Measurements from ENCODE around the gene GMPPB. TPM values are rescaled to one million over a fixed set of nuclear protein-coding genes. Genes with fewer than 3 reads are reported as not detected.
A peak's percentile ranks its signal among the peaks of the same experiment; 100 is the strongest.

GMPPB gene
- total RNA-seq, 1 donor from 2014 or later = 34.8 TPM

GRCh38 chr3:49729966-49730609 lies 6.3 kb upstream of the GMPPB start:
- DNase-seq (ENCODE audit: low read depth) = no peak

- no peak for DNase-seq (ENCODE audit: low read depth)
These were observed 4.2 kb upstream of the GMPPB start for GRCh38 chr3:49727924-49728361.

GRCh38 chr3:49727154-49727923 lies 3.6 kb upstream of the GMPPB start:
- no peak for DNase-seq (ENCODE audit: low read depth)

- no peak for DNase-seq (ENCODE audit: low read depth)
These were observed 2.3 kb upstream of the GMPPB start for GRCh38 chr3:49725906-49726681.

- peak; percentile 14 for DNase-seq (ENCODE audit: low read depth)
These were observed 835 bp upstream of the GMPPB start for GRCh38 chr3:49724586-49724985.

- DNase-seq (ENCODE audit: low read depth) = peak; percentile 34
These were observed 489 bp downstream of the GMPPB start for GRCh38 chr3:49723296-49723627.

GRCh38 chr3:49722896-49723295 lies 855 bp downstream of the GMPPB start:
- DNase-seq (ENCODE audit: low read depth) = no peak

GRCh38 chr3:49721896-49722781 lies 1.6 kb downstream of the GMPPB start:
- no peak for DNase-seq (ENCODE audit: low read depth)

- no peak for DNase-seq (ENCODE audit: low read depth)
These were observed 2.2 kb downstream of the GMPPB start for GRCh38 chr3:49721596-49721895.

GRCh38 chr3:49720855-49721595 lies 2.7 kb downstream of the GMPPB start:
- no peak for DNase-seq (ENCODE audit: low read depth)

- DNase-seq (ENCODE audit: low read depth) = peak; percentile 77
These were observed 4.4 kb downstream of the GMPPB start, which contains the start of gene AMIGO3 for GRCh38 chr3:49719214-49719884. Gene AMIGO3, minus strand, starts transcription at chr3:49719684. Its CDS starts 219 bp downstream, at chr3:49719465.

GRCh38 chr3:49718858-49719213 lies 4.9 kb downstream of the GMPPB start:
- DNase-seq (ENCODE audit: low read depth) = no peak

- no peak for DNase-seq (ENCODE audit: low read depth)
These were observed 5.5 kb downstream of the GMPPB start for GRCh38 chr3:49717959-49718857.

- DNase-seq (ENCODE audit: low read depth) = no peak
These were observed 6.4 kb downstream of the GMPPB start for GRCh38 chr3:49717211-49717958.

- no peak for DNase-seq (ENCODE audit: low read depth)
These were observed 7.0 kb downstream of the GMPPB start for GRCh38 chr3:49716691-49717210.

GRCh38 chr3:49716169-49716568 lies 7.6 kb downstream of the GMPPB start:
- DNase-seq (ENCODE audit: low read depth) = no peak

GRCh38 chr3:49715611-49716121 lies 8.1 kb downstream of the GMPPB start:
- no peak for DNase-seq (ENCODE audit: low read depth)
